HG02840 (cell line): ENCODE data around the gene TMEM204.

Experiments used
- ATAC-seq: cut with Tn5 transposase; IDR thresholded peaks from one replicate; pipeline ENCODE4 v1.9.1; 2021; ENCODE audit warnings: mild to moderate bottlenecking, moderate library complexity, moderate number of reproducible peaks; ENCODE audit not compliant: unreplicated experiment, low FRiP score

The TMEM204 gene

GRCh38 chr16:1533443-1533951 is at the start of gene TMEM204:
Gene TMEM204, plus strand, starts transcription at chr16:1533666. Its CDS starts 610 bp downstream, at chr16:1534276.
- no peak for ATAC-seq

- no peak for ATAC-seq
Measured at GRCh38 chr16:1485847-1486496, 47.5 kb upstream of the TMEM204 start.

- ATAC-seq: no peak
Measured at GRCh38 chr16:1486551-1487390, 46.7 kb upstream of the TMEM204 start.

- no peak for ATAC-seq
Measured at GRCh38 chr16:1487395-1488053, 45.9 kb upstream of the TMEM204 start.

DNA sequence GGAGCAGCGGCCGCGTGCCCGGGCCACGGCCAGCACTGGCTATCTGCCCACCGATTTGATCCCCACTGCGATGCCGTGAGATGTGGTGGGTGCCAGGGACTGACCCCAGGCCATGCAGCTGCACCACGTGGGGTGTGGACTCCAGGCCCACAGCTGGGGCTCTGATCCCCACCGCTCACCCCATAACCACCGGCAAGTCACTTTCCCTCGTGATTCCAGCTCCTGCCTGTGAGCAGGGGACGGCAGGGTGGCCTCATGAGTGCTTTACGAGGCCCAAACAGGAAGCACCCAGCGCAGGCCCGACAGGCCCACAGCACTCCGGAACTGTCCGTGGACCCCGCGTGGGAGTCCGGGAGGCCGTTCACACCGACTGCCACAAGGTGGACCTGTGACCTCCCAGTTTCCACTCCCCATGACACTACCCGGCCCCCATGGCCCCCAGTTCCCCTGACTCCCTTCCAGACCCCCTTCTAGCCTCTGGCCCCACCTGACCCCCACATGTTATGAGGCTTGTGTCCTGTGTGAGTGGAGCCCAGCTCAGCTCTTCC is 45.3 kb upstream of the TMEM204 start:
- no peak for ATAC-seq

- ATAC-seq: no peak
Measured at GRCh38 chr16:1488619-1489018, 44.8 kb upstream of the TMEM204 start, which contains the start of gene PTX4. Gene PTX4, minus strand, starts transcription at chr16:1488944. Its CDS starts 35 bp downstream, at chr16:1488909.

DNA sequence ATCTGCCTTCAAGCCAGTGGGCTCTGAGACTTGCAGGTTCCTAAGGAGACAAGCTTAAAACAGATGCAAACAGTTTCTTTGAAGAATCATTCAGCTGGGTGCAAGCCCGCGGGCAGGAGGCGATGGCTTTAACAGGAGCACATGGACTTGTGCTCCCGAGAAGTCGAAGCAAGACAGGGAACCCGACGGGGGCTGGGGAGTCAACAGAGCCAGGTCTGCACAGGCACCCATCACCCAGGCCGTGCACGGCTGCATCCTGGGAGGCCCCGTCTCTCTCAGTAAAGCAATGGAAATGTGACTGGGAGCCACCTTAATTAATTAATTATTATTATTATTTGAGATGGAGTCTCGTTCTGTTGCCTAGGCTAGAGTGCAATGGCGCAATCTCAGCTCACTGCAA is 44.4 kb upstream of the TMEM204 start:
- ATAC-seq: no peak

GRCh38 chr16:1491327-1491726 is 42.1 kb upstream of the TMEM204 start:
- no peak for ATAC-seq

GRCh38 chr16:1492082-1492922 is 41.2 kb upstream of the TMEM204 start:
- no peak for ATAC-seq

DNA sequence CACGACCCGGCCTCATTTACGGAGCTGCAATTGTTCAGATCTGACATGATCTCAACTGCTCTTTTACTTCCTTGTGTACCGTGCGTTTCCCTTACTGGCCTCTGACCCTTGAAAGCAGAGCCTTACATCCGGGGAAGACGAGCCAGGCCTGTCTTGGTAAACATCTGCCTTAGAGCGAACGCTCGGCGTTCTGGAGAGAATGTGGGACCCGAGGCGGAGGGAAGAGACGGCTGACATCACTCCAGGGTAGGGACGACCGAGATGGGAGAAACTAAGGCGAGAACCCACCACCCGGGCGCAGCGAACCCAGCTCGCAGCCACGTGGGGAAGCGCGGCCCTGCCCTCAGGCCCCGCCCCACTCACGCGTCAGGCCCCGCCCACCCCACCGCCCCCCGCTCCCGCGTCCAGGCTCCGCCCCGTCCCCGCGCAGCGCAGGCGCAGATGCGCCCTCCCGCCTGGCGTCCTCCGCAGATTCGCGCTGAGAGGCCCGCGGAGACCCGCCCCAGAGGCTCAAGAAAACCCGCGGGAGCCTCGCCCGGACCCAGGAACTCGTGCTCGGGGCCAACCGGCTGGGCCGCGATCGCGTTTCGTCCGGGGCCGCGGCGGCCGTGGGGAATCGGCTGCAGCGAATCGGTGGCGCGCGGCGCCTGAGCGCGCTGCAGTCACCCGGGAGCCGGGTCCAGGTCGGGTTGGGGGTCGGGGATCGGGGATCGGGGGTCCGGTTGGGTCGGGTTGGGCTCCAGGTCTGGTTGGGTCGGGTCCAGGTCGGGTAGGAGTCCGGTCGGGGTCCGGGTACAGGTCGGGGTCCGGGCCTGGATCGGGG is 40.3 kb upstream of the TMEM204 start, which contains the start of gene TELO2:
Gene TELO2, plus strand, starts transcription at position 438 of the 823 bp plus-strand sequence. CDS start 922 bp downstream, outside the sequence.
- no peak for ATAC-seq

DNA sequence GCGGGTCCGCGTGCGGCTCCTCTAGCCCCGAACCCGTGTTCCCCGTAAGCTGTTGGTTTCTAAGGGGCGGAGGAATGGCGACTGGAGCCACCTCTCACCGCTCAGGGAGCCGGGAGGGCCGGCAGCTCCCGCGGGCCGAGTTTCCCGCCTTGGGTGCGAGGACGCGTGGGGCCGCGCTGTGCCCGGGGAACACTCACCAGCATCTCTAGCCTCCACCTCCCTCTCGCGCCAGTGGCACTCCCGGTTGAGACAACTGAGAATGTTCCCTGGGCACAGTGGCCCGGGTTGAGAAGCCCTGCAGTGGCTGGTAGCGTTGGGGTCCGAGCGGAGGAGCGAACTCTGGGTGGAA is 39.7 kb upstream of the TMEM204 start:
- no peak for ATAC-seq

- ATAC-seq: no peak
Measured at GRCh38 chr16:1494129-1494640, 39.3 kb upstream of the TMEM204 start.

DNA sequence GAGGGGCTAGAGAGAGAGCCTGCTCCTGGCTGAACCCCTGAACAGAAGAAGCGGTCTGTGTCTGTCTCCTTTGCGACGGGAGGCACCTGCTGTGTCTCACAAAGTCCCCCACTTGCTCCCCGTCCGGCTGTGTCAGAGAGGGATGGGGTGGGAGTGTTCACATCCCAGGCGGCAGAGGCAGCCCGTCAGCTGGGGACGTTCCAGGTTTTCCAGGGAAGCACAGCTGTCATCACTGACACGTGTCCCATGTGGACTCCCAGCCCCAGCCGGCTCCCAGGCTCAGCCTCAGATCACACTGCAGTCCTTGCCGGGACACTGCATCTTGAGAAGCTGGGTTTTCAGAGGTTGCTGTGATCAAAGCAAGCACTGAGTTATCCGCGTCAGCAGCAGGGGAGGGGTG is 38.8 kb upstream of the TMEM204 start:
- ATAC-seq: no peak

DNA sequence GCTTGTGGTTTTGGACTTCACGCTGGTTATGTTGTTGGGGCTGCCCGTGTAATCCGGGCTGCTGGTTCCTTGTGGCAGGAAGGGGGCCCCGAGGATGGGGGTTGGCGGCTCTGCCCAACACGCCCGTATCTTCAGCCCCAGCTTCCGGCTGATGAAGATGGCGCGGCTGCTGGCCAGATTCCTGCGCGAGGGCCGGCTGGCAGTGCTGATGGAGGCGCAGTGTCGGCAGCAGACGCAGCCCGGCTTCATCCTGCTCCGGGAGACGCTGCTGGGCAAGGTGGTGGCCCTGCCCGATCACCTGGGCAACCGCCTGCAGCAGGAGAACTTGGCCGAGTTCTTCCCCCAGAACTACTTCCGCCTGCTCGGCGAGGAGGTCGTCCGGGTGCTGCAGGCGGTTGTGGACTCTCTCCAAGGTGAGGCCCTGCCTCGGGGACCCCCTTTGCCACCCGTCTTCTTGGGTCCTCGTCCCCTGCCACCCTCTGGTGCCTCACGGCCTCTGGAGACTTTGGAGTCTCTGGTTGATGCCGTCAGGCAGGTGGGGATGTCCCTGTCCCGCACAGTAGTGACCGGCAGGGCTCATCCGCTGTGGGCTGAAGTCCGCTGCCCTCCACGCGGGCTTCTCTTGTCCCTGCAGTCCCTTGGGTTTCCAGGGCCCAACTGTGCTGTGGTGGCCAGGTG is 38.1 kb upstream of the TMEM204 start:
- ATAC-seq: no peak

DNA sequence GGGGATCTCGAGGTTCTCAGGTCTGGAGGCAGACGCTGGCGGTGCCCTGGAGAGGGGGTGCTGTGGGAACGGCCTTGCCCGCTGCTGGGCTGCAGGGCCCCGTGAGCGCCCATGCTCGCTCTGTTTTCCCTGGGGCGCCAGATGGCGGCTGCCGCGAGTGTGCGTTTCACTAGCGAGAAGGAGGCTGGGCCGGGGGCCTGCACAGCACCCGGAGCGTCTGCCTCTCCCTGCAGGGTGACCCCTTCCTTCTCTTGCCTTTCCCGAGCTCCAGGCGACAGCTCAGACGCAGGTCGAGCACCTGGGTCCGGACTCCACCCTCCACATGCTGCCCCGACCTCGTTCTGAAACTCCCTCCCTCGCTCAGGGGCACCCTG is 37.6 kb upstream of the TMEM204 start:
- ATAC-seq: no peak

DNA sequence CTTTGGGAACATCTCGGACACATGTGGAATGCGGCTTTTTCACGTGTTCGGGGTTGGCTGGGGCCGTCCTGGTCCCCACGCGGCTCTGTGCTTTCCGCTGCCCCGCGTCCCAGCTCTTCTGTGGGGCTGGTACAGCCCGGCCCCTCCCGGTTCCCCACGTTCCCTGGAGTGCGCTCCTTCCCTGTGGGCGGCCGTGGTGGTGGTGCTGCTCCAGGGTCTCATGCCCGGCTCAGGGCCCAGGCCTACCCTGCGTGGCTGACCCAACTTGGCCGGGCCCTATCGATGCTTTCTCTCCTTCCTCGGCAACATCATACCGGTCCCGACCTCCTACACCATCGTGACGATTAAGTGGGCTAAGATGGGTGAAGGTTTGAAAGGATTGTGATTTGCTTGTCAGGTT is 37.0 kb upstream of the TMEM204 start:
- ATAC-seq: no peak

DNA sequence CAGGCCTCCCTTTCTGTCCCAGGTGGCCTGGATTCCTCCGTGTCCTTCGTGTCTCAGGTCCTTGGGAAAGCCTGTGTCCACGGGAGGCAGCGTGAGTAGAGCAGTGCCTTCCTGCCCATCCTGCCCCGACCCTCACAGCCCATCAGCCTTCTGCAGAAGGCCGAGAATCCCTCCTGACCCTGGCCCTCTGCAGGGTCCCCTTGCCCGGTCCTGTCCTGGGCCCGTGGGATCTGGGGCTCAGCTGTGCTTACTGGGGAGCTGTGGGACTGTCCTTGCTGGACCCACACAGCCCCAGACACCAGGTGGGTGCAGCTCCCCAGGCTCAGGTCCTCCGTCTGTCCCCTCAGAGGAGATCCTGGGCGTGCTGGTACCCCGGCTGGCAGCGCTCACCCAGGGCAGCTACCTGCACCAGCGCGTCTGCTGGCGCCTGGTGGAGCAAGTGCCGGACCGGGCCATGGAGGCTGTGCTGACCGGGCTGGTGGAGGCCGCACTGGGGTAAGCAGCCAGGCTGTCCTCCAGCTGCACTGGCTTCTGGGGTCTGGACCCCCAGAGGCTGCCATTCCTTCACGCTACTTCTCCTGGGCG is 36.4 kb upstream of the TMEM204 start:
- ATAC-seq: no peak
